Measurements from ENCODE around the gene PKNOX2. TPM values are rescaled to one million over a fixed set of nuclear protein-coding genes. Genes with fewer than 3 reads are reported as not detected.
"Not testable (repeated sequence)": the region's sequence is repeated elsewhere in the genome, so short reads cannot be mapped to it uniquely, and the experiment has no call there.

The PKNOX2 gene
- polyA plus RNA-seq, 2 of the 4 experiments (the other 2 are of a cell fraction), result not detected

DNA sequence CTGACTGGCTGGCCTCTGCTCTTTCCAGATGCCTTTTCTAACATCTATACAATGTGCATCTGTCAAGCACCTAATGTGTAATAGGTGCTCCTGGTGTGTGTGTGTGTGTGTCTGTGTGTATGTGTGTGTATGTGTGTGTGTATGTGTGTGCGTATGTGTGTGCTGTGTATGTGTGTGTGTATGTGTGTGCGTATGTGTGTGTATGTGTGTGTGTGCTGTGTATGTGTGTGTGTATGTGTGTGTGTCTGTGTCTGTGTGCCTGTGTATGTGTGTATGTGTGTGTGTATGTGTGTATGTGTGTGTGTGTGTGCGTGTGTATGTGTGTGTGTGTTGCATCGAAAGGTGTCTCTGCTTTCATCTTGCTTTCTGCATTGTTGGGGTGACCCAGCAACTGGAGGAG is 57.9 kb downstream of the PKNOX2 start:
- POLR2A ChIA-PET, result no interaction called here

GRCh38 chr11:125223161-125223560 is 58.6 kb downstream of the PKNOX2 start:
- H3K9me3 ChIP-seq; DNase-seq (ENCODE audit: low read depth in 1 of 2, low spot score in 1 of 2); CTCF ChIA-PET; H3K4me1 ChIP-seq; ATAC-seq; H3K27ac ChIP-seq; H3K4me3 ChIP-seq; POLR2A ChIA-PET; H3K4me2 ChIP-seq; FAIRE-seq: not testable (repeated sequence)
- 72% methylated on average over 6 of the region's 6 CpGs for WGBS (ENCODE audit: missing lambda C conversion rate)

More for the DNA sequence above, 57.9 kb downstream of the PKNOX2 start:
- DNase-seq (ENCODE audit: low read depth in 1 of 2, low spot score in 1 of 2), result no peak
- no peak for ATAC-seq
- Histone ChIP-seq H3K4me3 (no peak overlapping the region), H3K4me2 (no peak overlapping the region), H3K9me3 (no peaks in the 10 kb centered on the region), H3K27ac (no peak overlapping the region), H3K4me1 (no peaks in the 10 kb centered on the region)
- FAIRE-seq, result no peak
- CTCF ChIA-PET, result no interaction called here
- no peak for TF ChIP-seq RNF2 (IDR thresholded peaks at IDR 0.05; ENCODE audit: borderline replicate concordance, low read depth)
- TF ChIP-seq HOXB13 (CRISPR knock-in tag; IDR thresholded peaks at IDR 0.05; ENCODE audit: low read depth), result no peak
- no peak for TF ChIP-seq REST (IDR thresholded peaks at IDR 0.05)
- TF ChIP-seq TP53 (CRISPR knock-in tag; IDR thresholded peaks at IDR 0.05), result no peak
- TF ChIP-seq KDM5A (IDR thresholded peaks at IDR 0.05), result no peak
- no peak for TF ChIP-seq RAD21 (conservative IDR thresholded peaks at IDR 0.05 in 1 of 2, IDR thresholded peaks at IDR 0.05 in 1 of 2)
- no peak for TF ChIP-seq JUNB (IDR thresholded peaks at IDR 0.05)
- WGBS (ENCODE audit: missing lambda C conversion rate), result 52% methylated on average over 4 of the region's 4 CpGs

DNA sequence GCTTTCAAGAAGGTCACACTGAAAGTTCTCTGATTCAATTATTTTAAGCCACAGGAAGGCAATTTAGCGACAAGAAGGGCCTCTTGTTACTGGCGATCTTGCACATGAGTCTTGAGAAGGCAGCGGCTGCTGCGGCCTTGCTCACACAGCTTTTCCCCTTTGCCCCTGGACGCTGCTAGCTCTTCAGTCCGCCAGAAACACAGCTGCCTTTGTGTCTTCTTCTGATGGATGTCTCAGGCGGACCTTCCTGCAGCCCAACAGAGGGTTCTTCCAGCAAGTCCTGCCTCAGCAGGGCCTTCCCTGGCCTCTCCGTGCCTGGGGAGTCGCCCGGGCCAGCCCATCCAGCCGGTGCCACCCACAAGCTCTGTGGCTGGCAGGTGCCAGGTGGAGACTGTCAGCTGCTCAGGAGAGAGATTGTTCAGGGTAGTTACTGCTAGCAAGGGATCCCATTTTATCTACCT is 59.4 kb downstream of the PKNOX2 start:
- ChIA-PET CTCF (no interaction called here), POLR2A (no interaction called here)
- no peak overlapping the region for H3K27ac ChIP-seq
- H3K4me2 ChIP-seq, result no peak overlapping the region
- no peak overlapping the region for H3K4me3 ChIP-seq
- TF ChIP-seq ZC3H11A (IDR thresholded peaks at IDR 0.05) (no peak), PHF8 (IDR thresholded peaks at IDR 0.05; ENCODE audit: borderline replicate concordance, low read depth) (no peak), ZSCAN20 (CRISPR knock-in tag; IDR thresholded peaks at IDR 0.05) (no peak), NPAS2 (CRISPR knock-in tag; IDR thresholded peaks at IDR 0.05; ENCODE audit: borderline replicate concordance) (no peak), HOXB13 (CRISPR knock-in tag; IDR thresholded peaks at IDR 0.05; ENCODE audit: low read depth) (no peak), CHD4 (IDR thresholded peaks at IDR 0.05; ENCODE audit: borderline replicate concordance) (no peak), GATA3 (IDR thresholded peaks at IDR 0.05; ENCODE audit: borderline replicate concordance) (no peak)
- FAIRE-seq (no peak), DNase-seq (ENCODE audit: low read depth in 1 of 2, low spot score in 1 of 2) (no peak), ATAC-seq (no peak)
- WGBS (ENCODE audit: missing lambda C conversion rate), result 80% methylated on average over 1 of the region's 11 CpGs
- H3K4me1 ChIP-seq, result no peaks in the 10 kb centered on the region
- H3K9me3 ChIP-seq, result no peaks in the 10 kb centered on the region

GRCh38 chr11:125224391-125225021 is 60.0 kb downstream of the PKNOX2 start:
- no peaks in the 10 kb centered on the region for H3K9me3 ChIP-seq
- TF ChIP-seq EHF (CRISPR knock-in tag; IDR thresholded peaks at IDR 0.05) (no peak), RARB (CRISPR knock-in tag; IDR thresholded peaks at IDR 0.05) (no peak), BHLHE40 (IDR thresholded peaks at IDR 0.05; ENCODE audit: low read depth, low read length) (no peak), PHF8 (IDR thresholded peaks at IDR 0.05; ENCODE audit: borderline replicate concordance, low read depth) (no peak), HES2 (IDR thresholded peaks at IDR 0.05) (no peak), HEYL (CRISPR knock-in tag; IDR thresholded peaks at IDR 0.05) (no peak), HOXB5 (CRISPR knock-in tag; IDR thresholded peaks at IDR 0.05) (no peak), RCOR1 (IDR thresholded peaks at IDR 0.05; ENCODE audit: low read depth, low read length) (no peak), FOXS1 (CRISPR knock-in tag; IDR thresholded peaks at IDR 0.05) (no peak), ZC3H11A (IDR thresholded peaks at IDR 0.05) (no peak), NFE2L2 (conservative IDR thresholded peaks at IDR 0.05; ENCODE audit: low read length) (no peak), RAD21 (conservative IDR thresholded peaks at IDR 0.05 in 1 of 2, IDR thresholded peaks at IDR 0.05 in 1 of 2) (no peak), CBX8 (IDR thresholded peaks at IDR 0.05) (no peak), TFCP2L1 (CRISPR knock-in tag; IDR thresholded peaks at IDR 0.05) (no peak)
- TF ChIP-seq, protein P1, sequence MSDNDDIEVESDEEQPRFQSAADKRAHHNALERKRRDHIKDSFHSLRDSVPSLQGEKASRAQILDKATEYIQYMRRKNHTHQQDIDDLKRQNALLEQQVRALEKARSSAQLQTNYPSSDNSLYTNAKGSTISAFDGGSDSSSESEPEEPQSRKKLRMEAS (IDR thresholded peaks at IDR 0.05), result no peak
- TF ChIP-seq, protein P2, sequence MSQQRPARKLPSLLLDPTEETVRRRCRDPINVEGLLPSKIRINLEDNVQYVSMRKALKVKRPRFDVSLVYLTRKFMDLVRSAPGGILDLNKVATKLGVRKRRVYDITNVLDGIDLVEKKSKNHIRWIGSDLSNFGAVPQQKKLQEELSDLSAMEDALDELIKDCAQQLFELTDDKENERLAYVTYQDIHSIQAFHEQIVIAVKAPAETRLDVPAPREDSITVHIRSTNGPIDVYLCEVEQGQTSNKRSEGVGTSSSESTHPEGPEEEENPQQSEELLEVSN (IDR thresholded peaks at IDR 0.05; ENCODE audit: borderline replicate concordance, low read depth), result no peak
- H3K4me2 ChIP-seq, result no peak overlapping the region
- H3K27ac ChIP-seq, result no peak overlapping the region
- H3K4me3 ChIP-seq, result no peak overlapping the region
- peak in 1 of 2 experiments; percentile 23; a peak in 1 of 6 replicates for ATAC-seq
- ChIA-PET POLR2A (no interaction called here), CTCF (no interaction called here)
- DNase-seq (ENCODE audit: low read depth in 1 of 2, low spot score in 1 of 2), result no peak
- 45% methylated on average over 11 of the region's 15 CpGs for WGBS (ENCODE audit: missing lambda C conversion rate)
- H3K4me1 ChIP-seq, result no peaks in the 10 kb centered on the region
- FAIRE-seq, result no peak

Measured in A549 (cell line).